H1 (cell line): ENCODE results near the gene SNRPD3.
"Not testable (repeated sequence)": the region's sequence is repeated elsewhere in the genome, so short reads cannot be mapped to it uniquely, and the experiment has no call there.

Source experiments
- CHD2 ChIP-seq: IDR thresholded peaks from 2 replicates; pipeline ENCODE4 v1.6.1; 2012; ENCODE audit warnings: low read length, improper control_type of control experiment
- MAFK ChIP-seq: IDR thresholded peaks from 2 replicates; pipeline ENCODE4 v1.6.1; 2012; ENCODE audit warnings: low read depth, mild to moderate bottlenecking, improper control_type of control experiment, low read length

DNA sequence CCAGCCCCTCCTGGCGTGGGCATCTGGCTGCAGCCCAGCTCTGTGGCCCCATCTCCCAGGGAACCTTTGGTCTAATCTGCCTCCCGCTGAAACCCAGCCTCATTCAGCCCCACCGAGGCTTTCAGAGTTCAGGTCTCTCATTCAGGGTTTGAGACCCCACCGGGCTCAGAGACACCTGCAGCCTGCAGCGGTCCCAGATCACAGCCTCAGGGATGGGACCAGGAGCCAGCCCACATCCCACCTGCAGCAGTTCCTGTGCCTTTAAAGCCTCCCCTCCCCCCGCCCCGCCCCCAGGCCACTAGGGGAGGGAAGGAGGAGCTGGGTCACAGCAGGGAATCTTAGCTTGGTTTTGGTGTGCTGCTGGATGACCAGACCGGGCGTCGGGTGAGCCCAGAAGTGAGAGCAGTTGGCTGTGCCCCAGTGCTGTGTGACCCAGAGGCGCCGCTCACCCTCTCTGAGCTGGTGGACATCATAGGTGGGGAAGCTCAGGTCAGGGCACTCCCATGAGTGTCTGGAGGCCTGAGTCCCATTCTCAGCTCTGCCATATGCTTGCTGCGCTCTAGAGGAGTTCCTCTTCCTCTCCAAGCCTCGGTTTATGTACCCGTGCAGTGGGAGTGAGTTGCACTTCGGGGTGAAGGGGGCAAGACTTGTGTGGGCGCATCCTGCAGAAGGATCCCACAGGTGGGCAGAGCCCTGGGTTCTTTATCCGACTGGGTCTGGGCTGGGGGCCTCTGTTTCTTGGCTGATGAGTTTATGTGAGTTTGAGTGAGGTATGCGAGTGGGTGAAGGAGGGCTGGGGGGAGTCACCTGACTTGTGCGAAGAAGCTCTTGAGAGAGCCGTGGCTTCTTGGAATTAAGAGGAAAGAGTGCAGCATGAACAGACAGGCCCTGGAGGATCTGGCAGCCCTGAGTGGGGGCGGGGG lies 47.3 kb downstream of the SNRPD3 start, which contains the start of gene GGT1:
- not testable (repeated sequence) for TF ChIP-seq MAFK, CHD2
